K562 (cell line): ENCODE results near the gene MTA1. TPM values are rescaled to one million over a fixed set of nuclear protein-coding genes. Genes with fewer than 3 reads are reported as not detected.
A peak's percentile ranks its signal among the peaks of the same experiment; 100 is the strongest.

Experiments used
- ATF4 ChIP-seq: fragments of 450-650 bp; formaldehyde crosslinking; IDR thresholded peaks from 2 replicates; pipeline ENCODE4 v1.4.0; 2022; ENCODE audit warnings: mild to moderate bottlenecking, moderate library complexity
- CHD4 ChIP-seq: fragments of 200-600 bp; sonication (generic); IDR thresholded peaks from 3 replicates; pipeline ENCODE4 v1.6.1; 2012; ENCODE audit warnings: low read depth, mild to moderate bottlenecking, mixed read lengths, low read length, inconsistent platforms; ENCODE audit not compliant: insufficient read depth, insufficient replicate concordance, poor library complexity, severe bottlenecking
- FOS ChIP-seq: IDR thresholded peaks from 3 replicates; pipeline ENCODE4 v1.6.1; 2011; ENCODE audit not compliant: insufficient read length; ENCODE audit errors: extremely low read depth
- HIVEP1 ChIP-seq: fragments of 250-450 bp; sonication (Bioruptor Pico); IDR thresholded peaks from 2 replicates; pipeline ENCODE4 v1.4.0; 2020; ENCODE audit warnings: mild to moderate bottlenecking
- HSF4 ChIP-seq: fragments of 250-450 bp; sonication (Bioruptor Pico); IDR thresholded peaks from 2 replicates; pipeline ENCODE4 v2.1.2; 2022; ENCODE audit warnings: mild to moderate bottlenecking, moderate library complexity, borderline replicate concordance
- ILF3 ChIP-seq: fragments of 450-650 bp; IDR thresholded peaks from 2 replicates; pipeline ENCODE4 v1.6.1; 2018; ENCODE audit warnings: antibody characterized with exemption, mild to moderate bottlenecking, moderate library complexity, borderline replicate concordance
- MAZ ChIP-seq, 2 experiments: fragments of 450-650 bp in 1 of 2; sonication (generic) in 1 of 2; formaldehyde crosslinking; IDR thresholded peaks in 1 of 2; conservative IDR thresholded peaks in 1 of 2; 2 replicates each; pipeline versions ENCODE4 v1.4.0 to v1.5.0; 2020; ENCODE audit warnings: mild to moderate bottlenecking in 1 of 2, missing genetic modification reagents in 1 of 2
- SNRNP70 ChIP-seq: fragments of 200-400 bp; formaldehyde crosslinking; optimal IDR thresholded peaks from 2 replicates; pipeline ENCODE3; 2017; ENCODE audit warnings: low read depth, low read length
- TOE1 ChIP-seq, 2 experiments: fragments of 450-650 bp in 1 of 2; sonication (generic) in 1 of 2; formaldehyde crosslinking in 1 of 2; IDR thresholded peaks; 2 replicates each; pipeline versions ENCODE4 v1.7.1 to v1.8.0; 2016 to 2022; ENCODE audit warnings: borderline replicate concordance in 2 of 2, mild to moderate bottlenecking in 2 of 2, antibody characterized with exemption in 1 of 2, inconsistent platforms in 1 of 2, low read depth in 1 of 2, missing genetic modification reagents in 1 of 2, moderate library complexity in 1 of 2
- ZNF23 ChIP-seq: fragments of 250-450 bp; sonication (Bioruptor Pico); IDR thresholded peaks from 2 replicates; pipeline ENCODE4 v1.4.0; 2020; ENCODE audit warnings: mild to moderate bottlenecking
- ZNF609 ChIP-seq: sonication (generic); formaldehyde crosslinking; IDR thresholded peaks from 2 replicates; pipeline ENCODE4 v1.8.1; 2023; ENCODE audit warnings: missing genetic modification reagents, mild to moderate bottlenecking, borderline replicate concordance
- polyA plus RNA-seq, 8 experiments: library from polyadenylated mRNA; depleted of rRNA in 4 of 8; stranded (reverse) in 5 of 8; unstranded in 3 of 8; fragments of >200 nt; fragmentation: Nextera tagmentation in 2 of 8; fragmentation: Illumina TruSeq in 1 of 8; extraction: Ambion mirVana in 2 of 8; extraction: Trizol in 1 of 8; gene quantifications; 2 replicates each; pipeline versions ENCODE4 v1.2.1 to v1.2.3, GENCODE V29; 2011 to 2014; ENCODE audit warnings: inconsistent platforms in 1 of 8, missing spikeins in 1 of 8
- total RNA-seq, 7 experiments: library from RNA; depleted of rRNA in 6 of 7; stranded (reverse); fragments of >200 nt in 6 of 7; fragmentation: Illumina TruSeq in 2 of 7; extraction: Trizol in 2 of 7; gene quantifications; 2 replicates each; pipeline versions ENCODE4 v1.2.1 to v1.2.3, GENCODE V29; 2011 to 2021; ENCODE audit warnings: low replicate concordance in 1 of 7

Gene MTA1
- total and polyA plus RNA-seq, 9 of the 15 experiments (the other 6 are each of a cell fraction or from before 2014, with no cell fraction given): 0.13 to 118 (median 32.3) TPM

GRCh38 chr14:105480807-105481801 lies 61.5 kb downstream of the MTA1 start (continued):
- TF ChIP-seq ATF4 (CRISPR knock-in tag): no peak
- TF ChIP-seq CHD4: no peak
- TF ChIP-seq ILF3: no peak
- peak; percentile 76 to 95 for TF ChIP-seq MAZ (CRISPR knock-in tag; conservative IDR thresholded peaks at IDR 0.05 in 1 of 2, IDR thresholded peaks at IDR 0.05 in 1 of 2)
- TF ChIP-seq ZNF609: no peak
- no peak for TF ChIP-seq HSF4
- no peak for TF ChIP-seq SNRNP70
- no peak for TF ChIP-seq HIVEP1 (CRISPR knock-in tag)
- TF ChIP-seq ZNF23 (CRISPR knock-in tag): no peak
- 0 out of 2 replicates have a peak, but pooled peaks have one; percentile 30 for TF ChIP-seq TOE1 (IDR thresholded peaks at IDR 0.05; ENCODE audit: borderline replicate concordance)
- 0 out of 2 replicates have a peak, but pooled peaks have one; percentile 80 for TF ChIP-seq TOE1 (CRISPR knock-in tag; IDR thresholded peaks at IDR 0.05; ENCODE audit: borderline replicate concordance, low read depth)
- TF ChIP-seq FOS: no peak
